Kidney epithelial cell (primary cell): Measurements from ENCODE around the gene TEX38. TPM values are rescaled to one million over a fixed set of nuclear protein-coding genes. Genes with fewer than 3 reads are reported as not detected.
"Not testable (repeated sequence)": the region's sequence is repeated elsewhere in the genome, so short reads cannot be mapped to it uniquely, and the experiment has no call there.

ENCODE experiments used
- DNase-seq: peaks from one replicate; pipeline ENCODE4 v3.0.0-alpha.2; 2010; ENCODE audit warnings: low read depth
- H3K27me3 ChIP-seq: 2 replicates; pipeline ENCODE4 v1.6.0; 2011; ENCODE audit warnings: low read length; ENCODE audit not compliant: control insufficient read depth, insufficient read depth
- H3K36me3 ChIP-seq: 2 replicates; pipeline ENCODE4 v1.5.1; 2011; ENCODE audit warnings: low read length; ENCODE audit not compliant: control insufficient read depth, insufficient read depth
- H3K4me3 ChIP-seq: 2 replicates; pipeline ENCODE4 v1.5.1; 2011; ENCODE audit warnings: low read depth, mild to moderate bottlenecking, control low read depth, low read length
- total RNA-seq: library from RNA; depleted of rRNA; stranded (reverse); fragments of >200 nt; gene quantifications from 2 replicates; pipeline ENCODE4 v1.2.3, GENCODE V29; 2015
- TF ChIP-seq, protein P1 (sequence below): IDR thresholded peaks from 2 replicates; pipeline ENCODE4 v1.5.1; 2011; ENCODE audit warnings: mild to moderate bottlenecking, moderate library complexity, low read length, control low read depth, inconsistent platforms; ENCODE audit not compliant: insufficient read depth, poor library complexity, severe bottlenecking

The TEX38 gene
- total RNA-seq, 1 donor from 2014 or later: not detected

DNA sequence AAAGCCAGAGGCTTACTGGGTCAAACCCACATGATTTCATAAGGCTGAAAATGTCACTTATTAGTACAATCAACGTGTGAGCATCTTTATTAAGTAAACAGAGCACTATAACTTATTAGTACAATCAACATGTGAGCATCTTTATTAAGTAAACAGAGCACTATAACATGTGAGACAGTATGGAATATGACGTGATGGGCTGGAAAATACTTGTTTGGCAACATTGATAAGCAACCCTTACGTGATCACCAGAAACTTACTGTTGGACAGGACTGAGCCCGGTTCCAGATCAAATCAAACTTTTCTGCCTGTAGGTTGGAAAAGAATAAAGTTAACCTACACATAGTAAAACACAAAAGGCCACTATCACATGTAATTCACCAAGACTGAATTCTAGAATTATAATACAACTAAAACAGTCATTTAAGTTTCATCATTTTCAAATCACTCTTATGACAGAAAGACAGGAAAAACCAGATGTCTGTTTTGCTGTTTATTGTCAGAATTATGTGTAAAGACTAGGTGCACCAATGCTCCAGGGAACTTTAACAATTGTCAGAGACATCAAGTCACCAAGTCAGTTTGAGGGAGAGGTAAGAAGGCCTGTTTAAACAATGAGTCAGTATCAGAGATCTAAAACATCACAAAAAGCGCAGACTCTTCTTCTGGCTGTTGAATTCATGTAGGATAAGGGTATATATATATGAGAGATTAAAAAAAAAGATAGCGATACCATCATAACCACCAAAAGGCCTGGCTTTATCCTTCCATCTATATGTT is 19.1 kb upstream of the TEX38 start:
- DNase-seq: no peak
- no peaks in the 10 kb centered on the region for H3K36me3 ChIP-seq
- no peak overlapping the region for H3K4me3 ChIP-seq
- TF ChIP-seq, protein P1, sequence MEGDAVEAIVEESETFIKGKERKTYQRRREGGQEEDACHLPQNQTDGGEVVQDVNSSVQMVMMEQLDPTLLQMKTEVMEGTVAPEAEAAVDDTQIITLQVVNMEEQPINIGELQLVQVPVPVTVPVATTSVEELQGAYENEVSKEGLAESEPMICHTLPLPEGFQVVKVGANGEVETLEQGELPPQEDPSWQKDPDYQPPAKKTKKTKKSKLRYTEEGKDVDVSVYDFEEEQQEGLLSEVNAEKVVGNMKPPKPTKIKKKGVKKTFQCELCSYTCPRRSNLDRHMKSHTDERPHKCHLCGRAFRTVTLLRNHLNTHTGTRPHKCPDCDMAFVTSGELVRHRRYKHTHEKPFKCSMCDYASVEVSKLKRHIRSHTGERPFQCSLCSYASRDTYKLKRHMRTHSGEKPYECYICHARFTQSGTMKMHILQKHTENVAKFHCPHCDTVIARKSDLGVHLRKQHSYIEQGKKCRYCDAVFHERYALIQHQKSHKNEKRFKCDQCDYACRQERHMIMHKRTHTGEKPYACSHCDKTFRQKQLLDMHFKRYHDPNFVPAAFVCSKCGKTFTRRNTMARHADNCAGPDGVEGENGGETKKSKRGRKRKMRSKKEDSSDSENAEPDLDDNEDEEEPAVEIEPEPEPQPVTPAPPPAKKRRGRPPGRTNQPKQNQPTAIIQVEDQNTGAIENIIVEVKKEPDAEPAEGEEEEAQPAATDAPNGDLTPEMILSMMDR: no peak
- no peaks in the 10 kb centered on the region for H3K27me3 ChIP-seq

DNA sequence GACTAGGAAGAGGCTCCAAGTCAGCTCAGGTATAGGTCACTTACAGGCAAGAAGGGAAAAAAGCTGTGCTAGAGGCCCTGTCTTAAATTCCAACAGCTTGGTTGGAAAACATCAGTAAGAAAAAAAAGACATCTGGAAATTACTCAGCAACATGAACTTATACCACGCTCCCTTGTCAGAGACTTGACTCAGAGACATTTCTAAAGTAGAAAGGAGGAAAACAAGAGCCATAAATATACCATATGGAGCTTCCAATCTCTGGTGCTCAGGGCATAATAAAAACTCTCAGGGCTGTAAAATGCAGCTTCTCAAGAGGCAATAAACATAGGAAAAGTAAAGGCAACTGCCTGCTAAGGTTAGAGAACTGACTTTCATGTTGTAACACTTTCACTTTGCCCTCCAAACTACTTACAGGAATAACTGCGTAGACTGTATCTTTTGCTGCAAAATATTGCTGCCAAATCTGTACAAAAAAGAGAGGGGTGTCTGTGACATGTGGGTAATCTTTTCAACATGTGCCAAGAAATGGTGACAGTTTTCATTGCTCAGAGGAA is 18.2 kb upstream of the TEX38 start:
- H3K4me3 ChIP-seq: no peak overlapping the region

DNA sequence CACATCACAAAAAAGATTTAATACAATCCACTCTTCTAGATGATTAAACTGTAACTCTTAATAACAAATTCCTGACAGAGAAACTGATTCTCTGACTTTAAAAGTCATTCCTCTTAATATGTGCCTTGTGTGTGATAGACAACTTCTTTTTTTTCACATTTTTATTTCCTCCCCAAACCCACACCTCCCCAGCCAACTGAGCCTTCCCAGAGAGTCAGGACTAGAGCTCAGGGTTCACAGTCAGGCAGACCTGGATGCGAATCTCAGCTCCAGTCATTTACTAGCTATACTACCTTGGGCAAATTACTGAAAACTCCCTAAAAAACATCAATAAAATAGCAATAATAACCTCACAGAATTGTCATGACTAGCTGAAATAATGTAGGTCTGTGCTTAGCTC is 17.6 kb upstream of the TEX38 start:
- DNase-seq: no peak
- TF ChIP-seq, protein P1: no peak
- no peaks in the 10 kb centered on the region for H3K27me3 ChIP-seq
- no peaks in the 10 kb centered on the region for H3K36me3 ChIP-seq
- H3K4me3 ChIP-seq: no peak overlapping the region

More for the DNA sequence above, 18.2 kb upstream of the TEX38 start:
- DNase-seq: no peak
- TF ChIP-seq, protein P1: no peak
- Histone ChIP-seq H3K36me3 (no peaks in the 10 kb centered on the region), H3K27me3 (no peaks in the 10 kb centered on the region)

DNA sequence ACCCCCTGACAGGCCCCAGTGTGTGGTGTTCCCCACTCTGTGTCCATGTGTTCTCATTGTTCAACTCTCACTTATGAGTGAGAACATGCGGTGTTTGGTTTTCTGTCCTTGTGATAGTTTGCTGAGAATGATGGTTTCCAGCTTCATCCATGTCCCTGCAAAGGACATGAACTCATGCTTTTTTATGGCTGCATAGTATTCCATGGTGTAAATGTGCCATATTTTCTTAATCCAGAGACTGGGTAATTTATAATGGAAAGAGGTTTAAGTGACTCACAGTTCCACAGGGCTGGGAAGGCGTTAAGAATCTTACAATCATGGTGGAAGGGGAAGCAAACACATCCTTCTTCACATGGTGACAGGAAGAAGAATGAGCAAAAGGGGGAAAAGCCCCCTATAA is 17.0 kb upstream of the TEX38 start:
- not testable (repeated sequence) for DNase-seq, H3K27me3 ChIP-seq

DNA sequence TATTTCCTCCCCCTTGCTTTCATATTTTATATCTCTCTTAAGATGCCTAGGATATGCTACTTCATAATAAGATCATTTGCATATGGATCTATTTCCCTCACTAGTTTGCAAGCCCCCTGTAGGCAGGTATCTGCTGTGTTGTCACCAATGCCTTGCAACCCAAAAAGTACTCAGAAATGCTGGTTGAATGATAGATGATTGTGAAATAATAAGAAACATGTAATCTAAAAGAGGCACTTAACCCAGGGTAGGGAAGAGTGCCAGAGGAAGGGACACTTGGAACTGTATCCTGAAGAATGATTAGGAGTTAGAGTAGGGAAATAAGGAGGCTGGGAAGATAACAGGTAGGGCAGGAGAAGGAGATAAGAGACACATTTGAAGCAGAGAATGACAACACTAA is 15.8 kb upstream of the TEX38 start:
- H3K36me3 ChIP-seq: no peaks in the 10 kb centered on the region
- no peak overlapping the region for H3K4me3 ChIP-seq
- H3K27me3 ChIP-seq: no peaks in the 10 kb centered on the region
- TF ChIP-seq, protein P1: no peak
- no peak for DNase-seq

More for the DNA sequence above, 17.0 kb upstream of the TEX38 start:
- H3K36me3 ChIP-seq, H3K4me3 ChIP-seq: not testable (repeated sequence)

DNA sequence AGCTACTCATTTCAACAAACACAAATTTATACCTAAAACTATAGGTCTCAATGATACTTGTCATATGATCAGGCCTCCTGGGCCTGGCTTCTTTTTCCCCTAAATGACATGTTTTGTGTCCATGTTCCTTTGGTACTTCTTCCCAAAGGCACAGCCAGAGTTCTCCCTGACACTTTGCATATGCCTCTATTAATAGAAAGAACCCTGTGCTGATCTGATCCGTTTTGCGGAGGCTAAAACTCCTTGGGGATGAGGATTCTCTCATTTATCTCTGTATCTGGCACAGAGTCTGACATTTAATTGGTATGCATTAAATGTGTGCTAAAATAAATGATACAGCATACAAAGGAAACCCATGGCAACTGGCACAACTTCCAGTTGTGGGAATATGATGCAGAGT is 15.0 kb upstream of the TEX38 start:
- TF ChIP-seq, protein P1: no peak
- no peak for DNase-seq
- H3K36me3 ChIP-seq: no peaks in the 10 kb centered on the region
- no peaks in the 10 kb centered on the region for H3K27me3 ChIP-seq
- no peak overlapping the region for H3K4me3 ChIP-seq
